CD14-positive monocyte (primary cell): ENCODE results near the gene BMP2K. TPM values are rescaled to one million over a fixed set of nuclear protein-coding genes. Genes with fewer than 3 reads are reported as not detected.
A peak's percentile ranks its signal among the peaks of the same experiment; 100 is the strongest.

ENCODE experiments used
- DNase-seq, 3 donors: peaks; one replicate each; pipeline ENCODE4 v3.0.0-alpha.2; 2011 to 2022
- H2AFZ ChIP-seq: 2 replicates; pipeline ENCODE4 v1.6.0; 2012; ENCODE audit warnings: mild to moderate bottlenecking, low read depth, low read length, inconsistent platforms; ENCODE audit not compliant: insufficient read depth, poor library complexity, severe bottlenecking
- H3K27ac ChIP-seq, 2 donors: 1 replicate in 1 of 2; 2 replicates in 1 of 2; pipeline ENCODE4 v1.5.1; 2012 to 2013; ENCODE audit warnings: low read length in 2 of 2, control low read depth in 1 of 2, inconsistent platforms in 1 of 2, low read depth in 1 of 2, mild to moderate bottlenecking in 1 of 2
- H3K27me3 ChIP-seq, 2 donors: one replicate each; pipeline versions ENCODE4 v1.6.0 to v1.6.1; 2011 to 2013; ENCODE audit warnings: low read length in 2 of 2; ENCODE audit not compliant: control insufficient read depth in 2 of 2, insufficient read depth in 2 of 2
- H3K36me3 ChIP-seq, 2 donors: replicated peaks in 1 of 2; 1 replicate in 1 of 2; 2 replicates in 1 of 2; pipeline versions ENCODE4 v1.5.1 to v1.6.1; 2012 to 2013; ENCODE audit warnings: low read length in 2 of 2, control low read depth in 1 of 2, inconsistent platforms in 1 of 2, mild to moderate bottlenecking in 1 of 2; ENCODE audit not compliant: insufficient read depth in 2 of 2, control insufficient read depth in 1 of 2
- H3K4me1 ChIP-seq, 2 donors: 1 replicate in 1 of 2; 2 replicates in 1 of 2; pipeline versions ENCODE4 v1.5.1 to v1.6.1; 2012 to 2013; ENCODE audit warnings: low read length in 2 of 2, control low read depth in 1 of 2, inconsistent platforms in 1 of 2, mild to moderate bottlenecking in 1 of 2, moderate library complexity in 1 of 2; ENCODE audit not compliant: insufficient read depth in 2 of 2, control insufficient read depth in 1 of 2
- H3K4me2 ChIP-seq: replicated peaks from 2 replicates; pipeline ENCODE3; 2012; ENCODE audit warnings: low read length, moderate library complexity, mild to moderate bottlenecking; ENCODE audit not compliant: poor library complexity, severe bottlenecking; ENCODE audit errors: extremely low read depth
- H3K4me3 ChIP-seq, 3 experiments: fragments of 200-600 bp in 1 of 3; sonication (generic) in 1 of 3; replicated peaks in 1 of 3; 1 replicate in 2 of 3; 2 replicates in 1 of 3; pipeline ENCODE4 v1.5.1; 2011 to 2013; ENCODE audit warnings: low read length in 3 of 3, mild to moderate bottlenecking in 3 of 3, control low read depth in 2 of 3, low read depth in 2 of 3, inconsistent platforms in 1 of 3, moderate library complexity in 1 of 3
- H3K79me2 ChIP-seq: 2 replicates; pipeline ENCODE4 v1.6.0; 2012; ENCODE audit warnings: mild to moderate bottlenecking, control low read depth, inconsistent platforms, low read length, moderate library complexity; ENCODE audit not compliant: insufficient read depth
- H3K9ac ChIP-seq: 2 replicates; pipeline ENCODE4 v1.6.0; 2017; ENCODE audit warnings: low read length, mild to moderate bottlenecking; ENCODE audit not compliant: insufficient read depth, poor library complexity, severe bottlenecking
- H3K9me3 ChIP-seq, 2 donors: replicated peaks in 1 of 2; 1 replicate in 1 of 2; 2 replicates in 1 of 2; pipeline versions ENCODE4 v1.5.1 to v1.6.1; 2012 to 2013; ENCODE audit warnings: low read length in 2 of 2, control low read depth in 1 of 2; ENCODE audit not compliant: control insufficient read depth in 1 of 2, insufficient read depth in 1 of 2
- H4K20me1 ChIP-seq: 2 replicates; pipeline ENCODE4 v1.6.0; 2012; ENCODE audit warnings: mild to moderate bottlenecking, low read length, control low read depth, moderate library complexity; ENCODE audit not compliant: insufficient read depth
- H3K27ac Mint-ChIP-seq, 7 donors: one replicate each; pipeline ENCODE4 v1.8.0; 2020; ENCODE audit warnings: mild to moderate bottlenecking in 7 of 7, mixed read lengths in 7 of 7, moderate library complexity in 6 of 7, inconsistent platforms in 2 of 7
- H3K27me3 Mint-ChIP-seq, 3 donors: one replicate each; pipeline ENCODE4 v1.8.0; 2021 to 2022; ENCODE audit warnings: low read depth in 3 of 3, mild to moderate bottlenecking in 3 of 3, mixed read lengths in 3 of 3, moderate library complexity in 3 of 3, inconsistent platforms in 1 of 3
- H3K36me3 Mint-ChIP-seq, 2 donors: one replicate each; pipeline ENCODE4 v1.8.0; 2020; ENCODE audit warnings: mixed read lengths in 2 of 2, inconsistent platforms in 1 of 2, mild to moderate bottlenecking in 1 of 2
- H3K4me1 Mint-ChIP-seq: one replicate; pipeline ENCODE4 v1.8.0; 2020; ENCODE audit warnings: mild to moderate bottlenecking, mixed read lengths
- H3K4me3 Mint-ChIP-seq, 2 donors: one replicate each; pipeline ENCODE4 v1.8.0; 2020; ENCODE audit warnings: mild to moderate bottlenecking in 2 of 2, mixed read lengths in 2 of 2, moderate library complexity in 1 of 2
- H3K9me3 Mint-ChIP-seq, 7 donors: one replicate each; pipeline ENCODE4 v1.8.0; 2020 to 2022; ENCODE audit warnings: mixed read lengths in 7 of 7, mild to moderate bottlenecking in 6 of 7, moderate library complexity in 6 of 7, inconsistent platforms in 2 of 7
- WGBS: methylation state at CpG from one replicate; pipeline ENCODE4 v1.1.5; 2013; ENCODE audit warnings: missing lambda C conversion rate; ENCODE audit not compliant: insufficient coverage; 5-methylcytosine and 5-hydroxymethylcytosine counted together
- intact Hi-C, 2 donors: fragments of 100-400 bp; cut with micrococcal nuclease; formaldehyde crosslinking; loops; one replicate each; pipeline versions ENCODE4 v1.15.0 to v1.15.1; 2023
- polyA plus RNA-seq, 3 donors: library from polyadenylated mRNA; depleted of rRNA in 1 of 3; unstranded in 2 of 3; stranded (reverse) in 1 of 3; fragments of 300-500 nt in 2 of 3; fragments of >200 nt in 1 of 3; fragmentation: Illumina TruSeq in 2 of 3; gene quantifications; 1 replicate in 2 of 3; 2 replicates in 1 of 3; pipeline ENCODE4 v1.2.3, GENCODE V29; 2012 to 2021
- TF ChIP-seq, protein P1 (sequence below): fragments of 200-600 bp; IDR thresholded peaks from one replicate; pipeline ENCODE4 v1.8.0; 2022; ENCODE audit warnings: antibody characterized with exemption, mild to moderate bottlenecking

The BMP2K gene
- polyA plus RNA-seq, 3 donors = 11.8 to 39.7 (median 21.6) TPM

- peak overlapping the region in 1 of 3 experiments; percentile 90 for H3K4me3 ChIP-seq
- no peak overlapping the region for H2AFZ ChIP-seq
- H3K4me2 ChIP-seq = peak overlapping the region; percentile 88
- H3K36me3 Mint-ChIP-seq = no peaks in the 10 kb centered on the region
- H3K27me3 Mint-ChIP-seq = no peaks in the 10 kb centered on the region
- H3K36me3 ChIP-seq = no peaks in the 10 kb centered on the region
- H3K27ac Mint-ChIP-seq = no peak overlapping the region
- DNase-seq = no peak
- intact Hi-C loops = loop anchor here (10.0 kb wide), 2 partner anchors 86 to 134 kb away; no protein-coding TSS in a partner anchor
- no peaks in the 10 kb centered on the region for H3K9me3 Mint-ChIP-seq
- no CpG with 5 or more reads among the region's 2 CpGs for WGBS
- H3K27ac ChIP-seq = no peak overlapping the region
- H3K79me2 ChIP-seq = peaks cover 84% of the 10 kb centered on the region
- H3K9ac ChIP-seq = no peak overlapping the region
- H4K20me1 ChIP-seq = peaks cover 75% of the 10 kb centered on the region
- H3K4me1 Mint-ChIP-seq = peaks cover 20% of the 10 kb centered on the region
- peaks cover 41 to 71% of the 10 kb centered on the region in 2 donors for H3K4me1 ChIP-seq
- TF ChIP-seq, protein P1, sequence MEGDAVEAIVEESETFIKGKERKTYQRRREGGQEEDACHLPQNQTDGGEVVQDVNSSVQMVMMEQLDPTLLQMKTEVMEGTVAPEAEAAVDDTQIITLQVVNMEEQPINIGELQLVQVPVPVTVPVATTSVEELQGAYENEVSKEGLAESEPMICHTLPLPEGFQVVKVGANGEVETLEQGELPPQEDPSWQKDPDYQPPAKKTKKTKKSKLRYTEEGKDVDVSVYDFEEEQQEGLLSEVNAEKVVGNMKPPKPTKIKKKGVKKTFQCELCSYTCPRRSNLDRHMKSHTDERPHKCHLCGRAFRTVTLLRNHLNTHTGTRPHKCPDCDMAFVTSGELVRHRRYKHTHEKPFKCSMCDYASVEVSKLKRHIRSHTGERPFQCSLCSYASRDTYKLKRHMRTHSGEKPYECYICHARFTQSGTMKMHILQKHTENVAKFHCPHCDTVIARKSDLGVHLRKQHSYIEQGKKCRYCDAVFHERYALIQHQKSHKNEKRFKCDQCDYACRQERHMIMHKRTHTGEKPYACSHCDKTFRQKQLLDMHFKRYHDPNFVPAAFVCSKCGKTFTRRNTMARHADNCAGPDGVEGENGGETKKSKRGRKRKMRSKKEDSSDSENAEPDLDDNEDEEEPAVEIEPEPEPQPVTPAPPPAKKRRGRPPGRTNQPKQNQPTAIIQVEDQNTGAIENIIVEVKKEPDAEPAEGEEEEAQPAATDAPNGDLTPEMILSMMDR = no peak
- H3K4me3 Mint-ChIP-seq = no peak overlapping the region
- H3K9me3 ChIP-seq = no peaks in the 10 kb centered on the region
- no peaks in the 10 kb centered on the region for H3K27me3 ChIP-seq
Measured at GRCh38 chr4:78779280-78779679, 3.1 kb downstream of the BMP2K start.

GRCh38 chr4:78780093-78780492 is 3.9 kb downstream of the BMP2K start:
- peaks cover 37 to 64% of the 10 kb centered on the region in 2 donors for H3K4me1 ChIP-seq
- H3K9ac ChIP-seq = no peak overlapping the region

More at GRCh38 chr4:78780093-78780492, 3.9 kb downstream of the BMP2K start:
- H3K9me3 Mint-ChIP-seq = no peaks in the 10 kb centered on the region
- TF ChIP-seq, protein P1 = no peak
- Histone ChIP-seq H3K27ac (peak overlapping the region in 1 of 2 donors; percentile 4), H3K27me3 (no peaks in the 10 kb centered on the region), H4K20me1 (peaks cover 83% of the 10 kb centered on the region), H3K9me3 (no peaks in the 10 kb centered on the region), H3K4me3 (no peak overlapping the region), H2AFZ (no peak overlapping the region), H3K79me2 (peaks cover 89% of the 10 kb centered on the region), H3K4me2 (peak overlapping the region; percentile 21), H3K36me3 (no peaks in the 10 kb centered on the region)
- peaks cover 0 to 3% of the 10 kb centered on the region in 2 donors for H3K36me3 Mint-ChIP-seq
- H3K4me1 Mint-ChIP-seq = peaks cover 13% of the 10 kb centered on the region
- H3K27ac Mint-ChIP-seq = no peak overlapping the region
- intact Hi-C loops = no loop called here
- 83% methylated on average over 1 of the region's 2 CpGs for WGBS
- no peaks in the 10 kb centered on the region for H3K27me3 Mint-ChIP-seq
- H3K4me3 Mint-ChIP-seq = no peak overlapping the region
- no peak for DNase-seq
